Endothelial cell (in vitro differentiated cells): ENCODE data around the gene COPS6. TPM values are rescaled to one million over a fixed set of nuclear protein-coding genes. Genes with fewer than 3 reads are reported as not detected.
A peak's percentile ranks its signal among the peaks of the same experiment; 100 is the strongest.
"Not testable (repeated sequence)": the region's sequence is repeated elsewhere in the genome, so short reads cannot be mapped to it uniquely, and the experiment has no call there.

Experiments
- DNase-seq: peaks from one replicate; pipeline ENCODE4 v3.0.0; 2021; ENCODE audit warnings: low spot score
- H3K27ac Mint-ChIP-seq: one replicate; pipeline ENCODE4 v1.8.0; 2021; ENCODE audit warnings: mixed read lengths, inconsistent platforms; ENCODE audit not compliant: unreplicated experiment
- H3K27me3 Mint-ChIP-seq: one replicate; pipeline ENCODE4 v1.8.0; 2021; ENCODE audit warnings: mild to moderate bottlenecking, moderate library complexity, mixed read lengths, inconsistent platforms; ENCODE audit not compliant: unreplicated experiment
- H3K36me3 Mint-ChIP-seq: one replicate; pipeline ENCODE4 v1.8.0; 2021; ENCODE audit warnings: mild to moderate bottlenecking, low read depth, mixed read lengths, inconsistent platforms; ENCODE audit not compliant: unreplicated experiment
- H3K4me1 Mint-ChIP-seq: one replicate; pipeline ENCODE4 v1.8.0; 2021; ENCODE audit warnings: mild to moderate bottlenecking, mixed read lengths, inconsistent platforms; ENCODE audit not compliant: unreplicated experiment
- H3K4me3 Mint-ChIP-seq: one replicate; pipeline ENCODE4 v1.8.0; 2021; ENCODE audit warnings: mild to moderate bottlenecking, mixed read lengths, inconsistent platforms; ENCODE audit not compliant: unreplicated experiment
- H3K9me3 Mint-ChIP-seq: one replicate; pipeline ENCODE4 v1.8.0; 2021; ENCODE audit warnings: mixed read lengths, inconsistent platforms; ENCODE audit not compliant: unreplicated experiment
- total RNA-seq: library from RNA; stranded (reverse); fragmentation: NEBNext Ultra II Directional; extraction: Animal tissue kit (Norgen Biotek cat#: 25700); gene quantifications from one replicate; pipeline ENCODE4 v1.2.1, GENCODE V29; 2021; ENCODE audit not compliant: unreplicated experiment
- TF ChIP-seq, protein P1 (sequence below): fragments of 200-600 bp; sonication (generic); IDR thresholded peaks from one replicate; pipeline ENCODE4 v1.5.0; 2021; ENCODE audit warnings: antibody characterized with exemption; ENCODE audit not compliant: unreplicated experiment

The COPS6 gene
- total RNA-seq, 1 donor from 2014 or later = 82.4 TPM

DNA sequence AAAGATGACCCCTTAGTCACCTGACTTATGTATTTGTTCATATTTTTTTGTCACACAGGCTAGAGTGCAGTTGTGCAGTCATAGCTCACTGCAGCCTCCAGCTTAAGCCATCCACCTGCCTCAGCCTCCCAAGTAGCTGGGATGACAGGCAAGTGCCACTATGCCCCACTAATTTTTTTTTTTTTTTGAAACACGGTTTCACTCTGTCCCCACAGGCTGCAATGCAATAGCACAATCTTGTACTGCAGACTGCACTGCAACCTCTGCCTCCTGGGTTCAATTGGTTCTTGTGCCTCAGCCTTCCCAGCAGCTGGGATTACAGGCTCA lies 39.8 kb downstream of the COPS6 start:
- DNase-seq = no peak
- peaks cover 22% of the 10 kb centered on the region for H3K4me1 Mint-ChIP-seq
- H3K27me3 Mint-ChIP-seq = peaks cover 2% of the 10 kb centered on the region
- TF ChIP-seq, protein P1, sequence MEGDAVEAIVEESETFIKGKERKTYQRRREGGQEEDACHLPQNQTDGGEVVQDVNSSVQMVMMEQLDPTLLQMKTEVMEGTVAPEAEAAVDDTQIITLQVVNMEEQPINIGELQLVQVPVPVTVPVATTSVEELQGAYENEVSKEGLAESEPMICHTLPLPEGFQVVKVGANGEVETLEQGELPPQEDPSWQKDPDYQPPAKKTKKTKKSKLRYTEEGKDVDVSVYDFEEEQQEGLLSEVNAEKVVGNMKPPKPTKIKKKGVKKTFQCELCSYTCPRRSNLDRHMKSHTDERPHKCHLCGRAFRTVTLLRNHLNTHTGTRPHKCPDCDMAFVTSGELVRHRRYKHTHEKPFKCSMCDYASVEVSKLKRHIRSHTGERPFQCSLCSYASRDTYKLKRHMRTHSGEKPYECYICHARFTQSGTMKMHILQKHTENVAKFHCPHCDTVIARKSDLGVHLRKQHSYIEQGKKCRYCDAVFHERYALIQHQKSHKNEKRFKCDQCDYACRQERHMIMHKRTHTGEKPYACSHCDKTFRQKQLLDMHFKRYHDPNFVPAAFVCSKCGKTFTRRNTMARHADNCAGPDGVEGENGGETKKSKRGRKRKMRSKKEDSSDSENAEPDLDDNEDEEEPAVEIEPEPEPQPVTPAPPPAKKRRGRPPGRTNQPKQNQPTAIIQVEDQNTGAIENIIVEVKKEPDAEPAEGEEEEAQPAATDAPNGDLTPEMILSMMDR = no peak
- H3K36me3 Mint-ChIP-seq = peaks cover 5% of the 10 kb centered on the region
- no peak overlapping the region for H3K27ac Mint-ChIP-seq
- H3K4me3 Mint-ChIP-seq = peak overlapping the region; percentile 85
- no peaks in the 10 kb centered on the region for H3K9me3 Mint-ChIP-seq

DNA sequence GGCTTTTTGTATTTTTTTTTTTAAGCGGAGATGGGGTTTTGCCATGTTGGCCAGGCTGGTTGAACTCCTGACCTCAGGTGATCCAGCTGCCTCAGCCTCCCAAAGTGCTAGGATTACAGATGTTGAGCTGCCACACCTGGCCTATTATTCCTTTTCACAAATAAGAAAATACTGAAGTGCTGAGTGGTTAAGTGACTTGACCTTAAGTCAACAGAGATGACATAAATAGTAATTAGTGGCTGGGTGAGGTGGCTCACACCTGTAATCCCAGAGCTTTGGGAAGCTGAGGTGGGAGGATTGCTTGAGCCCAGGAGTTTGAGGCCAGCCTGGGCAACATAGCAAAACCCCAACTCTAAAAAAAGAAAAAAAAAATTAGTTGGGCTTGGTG lies 41.4 kb downstream of the COPS6 start:
- not testable (repeated sequence) for H3K9me3 Mint-ChIP-seq, H3K36me3 Mint-ChIP-seq, H3K27ac Mint-ChIP-seq, DNase-seq, H3K4me3 Mint-ChIP-seq, H3K27me3 Mint-ChIP-seq
- peaks cover 11% of the 10 kb centered on the region for H3K4me1 Mint-ChIP-seq

DNA sequence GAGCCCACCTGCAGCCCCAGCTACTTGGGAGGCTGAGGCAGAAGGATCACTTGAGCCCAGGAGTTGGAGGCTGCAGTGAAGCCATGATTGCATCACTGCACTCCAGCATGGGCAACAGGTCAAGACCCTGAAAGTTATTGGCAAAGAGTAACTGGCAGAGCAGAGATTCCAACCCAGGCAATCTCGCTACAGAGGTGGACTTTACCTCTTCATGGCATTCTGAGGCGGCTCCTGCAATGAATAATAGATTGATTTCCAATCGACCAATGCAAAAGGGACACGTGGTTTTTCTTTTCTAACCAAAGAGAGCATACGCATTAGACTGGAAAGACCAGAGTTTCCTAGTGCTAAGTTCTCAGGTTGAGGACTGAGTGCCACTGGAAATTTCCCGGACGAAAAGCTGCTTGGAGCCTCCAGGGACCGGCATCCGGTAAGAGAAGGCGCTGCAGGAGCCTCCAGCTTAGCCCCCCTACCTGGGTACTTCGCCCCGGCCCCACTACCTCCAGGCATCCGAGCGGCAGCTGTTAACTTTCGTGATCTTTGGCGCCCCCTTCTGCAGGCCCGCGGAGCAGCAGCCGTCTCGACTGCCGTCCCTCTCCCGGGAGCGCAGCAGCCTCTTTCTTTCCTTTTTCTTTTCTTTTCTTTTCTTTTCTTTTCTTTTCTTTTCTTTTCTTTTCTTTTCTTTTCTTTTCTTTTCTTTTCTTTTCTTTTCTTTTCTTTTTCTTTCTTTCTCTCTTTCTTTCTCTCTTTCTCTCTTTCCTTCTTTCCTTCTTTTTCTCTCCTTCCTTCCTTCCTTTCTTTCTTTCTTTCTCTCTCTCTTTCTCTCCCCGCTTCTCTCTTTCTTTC lies 42.1 kb downstream of the COPS6 start:
- Mint-ChIP-seq H3K36me3 (no peaks in the 10 kb centered on the region), H3K27ac (no peak overlapping the region), H3K4me1 (peaks cover 11% of the 10 kb centered on the region), H3K4me3 (no peak overlapping the region), H3K27me3 (no peaks in the 10 kb centered on the region), H3K9me3 (no peaks in the 10 kb centered on the region)
- TF ChIP-seq, protein P1 = peak; percentile 92
- peak; percentile 90 for DNase-seq

DNA sequence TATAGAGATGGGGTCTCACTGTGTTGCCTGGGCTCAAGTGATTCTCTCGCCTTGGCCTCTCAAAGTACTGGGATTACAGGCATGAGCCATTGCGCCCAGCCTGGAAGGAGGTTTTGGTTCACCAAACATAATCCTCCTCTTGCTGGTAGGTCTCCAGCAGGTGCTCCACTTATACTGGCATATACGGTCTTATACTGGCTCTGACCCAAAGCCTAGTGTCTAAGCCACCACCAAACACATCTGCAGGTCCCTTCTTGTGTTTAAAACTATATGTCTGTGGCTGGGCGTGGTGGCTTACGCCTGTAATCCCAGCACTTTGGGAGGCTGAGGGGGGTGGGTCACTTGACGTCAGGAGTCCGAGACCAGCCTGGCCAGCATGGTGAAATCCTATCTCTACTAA lies 43.4 kb downstream of the COPS6 start:
- TF ChIP-seq, protein P1 = no peak
- Mint-ChIP-seq H3K27me3 (no peaks in the 10 kb centered on the region), H3K4me1 (peaks cover 3% of the 10 kb centered on the region), H3K4me3 (no peak overlapping the region), H3K27ac (no peak overlapping the region), H3K36me3 (no peaks in the 10 kb centered on the region), H3K9me3 (no peaks in the 10 kb centered on the region)
- no peak for DNase-seq

DNA sequence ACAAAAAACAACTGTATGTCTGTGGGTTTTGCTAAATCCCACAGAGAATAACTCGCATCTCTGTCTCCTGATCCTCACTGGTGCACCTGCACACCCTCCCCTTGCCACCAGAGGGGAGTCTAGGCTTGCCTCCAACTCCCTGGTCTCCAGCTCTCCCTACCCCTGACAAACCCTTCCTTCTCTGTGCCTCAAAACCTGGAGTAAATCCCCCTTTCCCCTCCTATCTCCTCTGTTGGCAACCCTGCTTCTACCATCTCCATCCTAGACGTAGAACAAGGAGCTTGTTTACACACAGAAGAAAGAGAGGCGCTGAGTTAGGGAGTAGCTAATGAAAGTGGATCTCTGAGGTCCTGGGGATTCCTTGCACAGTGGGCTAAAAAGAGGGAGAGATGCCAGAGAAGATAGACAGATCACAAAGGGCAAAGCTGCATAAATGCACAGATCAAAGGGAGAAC lies 44.0 kb downstream of the COPS6 start:
- TF ChIP-seq, protein P1 = peak; percentile 58
- no peaks in the 10 kb centered on the region for H3K27me3 Mint-ChIP-seq
- peaks cover 3% of the 10 kb centered on the region for H3K4me1 Mint-ChIP-seq
- H3K27ac Mint-ChIP-seq = no peak overlapping the region
- H3K4me3 Mint-ChIP-seq = peak overlapping the region; percentile 49
- no peaks in the 10 kb centered on the region for H3K9me3 Mint-ChIP-seq
- peak; percentile 70 for DNase-seq
- H3K36me3 Mint-ChIP-seq = no peaks in the 10 kb centered on the region
